CD4-positive, alpha-beta T cell treated with Interleukin-15 for 4 hours (primary cell): ENCODE results near the gene ZNF891.

ENCODE experiments used
- DNase-seq: peaks from one replicate; pipeline ENCODE4 v3.0.0-alpha.2; 2020; ENCODE audit warnings: low spot score

Gene ZNF891

DNA sequence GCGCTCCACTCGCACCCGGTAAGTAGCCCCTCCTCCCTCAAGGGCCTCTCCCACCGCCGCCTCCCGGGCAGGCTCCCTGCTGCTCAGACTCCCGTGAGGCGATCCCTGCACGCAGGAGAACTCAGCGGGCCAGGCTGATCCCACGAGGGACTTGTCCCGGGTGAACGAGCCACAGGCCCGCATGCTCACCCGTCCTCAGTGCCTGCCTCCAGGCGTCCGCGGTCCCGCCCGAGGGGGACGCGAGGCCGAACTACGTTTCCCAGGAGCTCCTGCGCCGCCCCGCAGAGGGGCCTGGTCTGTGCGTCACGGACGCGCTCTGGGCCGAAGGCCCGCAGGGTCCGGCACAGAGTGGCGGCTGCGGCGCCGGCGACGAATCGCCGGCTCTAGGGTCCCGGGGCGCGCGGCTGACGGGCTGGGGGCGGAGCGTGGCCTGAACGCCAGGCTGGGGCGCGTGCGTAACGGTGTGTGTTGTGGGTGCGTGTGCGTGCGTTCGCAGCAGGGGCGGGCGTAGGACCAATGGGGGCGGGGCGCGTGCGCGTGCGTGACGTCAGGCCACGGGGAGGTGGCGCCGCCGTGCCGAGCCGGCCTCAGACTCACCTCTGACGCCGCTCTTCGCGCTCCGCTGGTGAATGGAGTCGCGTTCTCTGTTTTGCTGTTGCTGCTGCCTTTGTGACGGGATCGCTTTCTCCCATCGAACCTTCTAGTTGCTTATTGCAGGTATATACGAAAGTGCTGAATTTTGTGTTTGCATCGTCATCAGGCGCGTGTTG is at the start of gene ZNF891, which contains the start of gene ZNF10:
Gene ZNF891, minus strand, starts transcription at position 237 of the 770 bp plus-strand sequence. CDS start 8,356 bp downstream, outside the sequence.
Gene ZNF10, plus strand, starts transcription at position 590 of the 770 bp plus-strand sequence. CDS start 13,866 bp downstream, outside the sequence.
- peak; percentile 95 for DNase-seq

DNA sequence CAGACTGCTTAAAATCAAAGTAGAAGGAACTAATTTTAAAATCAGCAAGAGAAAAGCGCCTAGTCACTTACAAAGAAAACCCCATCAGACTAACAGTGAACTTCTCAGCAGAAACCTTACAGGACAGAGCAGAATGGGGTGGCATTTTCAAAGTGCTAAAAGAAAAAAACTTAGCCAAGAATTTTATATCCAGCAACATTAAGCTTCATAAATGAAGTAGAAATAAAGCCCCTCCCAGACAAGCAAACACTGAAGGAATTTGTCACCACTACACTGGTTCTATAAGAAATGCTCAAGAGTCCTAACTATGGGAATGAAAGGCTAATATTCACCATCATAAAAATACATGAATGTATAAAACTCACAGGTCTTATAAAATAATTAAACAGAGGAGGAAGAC is 44.8 kb upstream of the ZNF891 start:
- DNase-seq, result no peak

DNA sequence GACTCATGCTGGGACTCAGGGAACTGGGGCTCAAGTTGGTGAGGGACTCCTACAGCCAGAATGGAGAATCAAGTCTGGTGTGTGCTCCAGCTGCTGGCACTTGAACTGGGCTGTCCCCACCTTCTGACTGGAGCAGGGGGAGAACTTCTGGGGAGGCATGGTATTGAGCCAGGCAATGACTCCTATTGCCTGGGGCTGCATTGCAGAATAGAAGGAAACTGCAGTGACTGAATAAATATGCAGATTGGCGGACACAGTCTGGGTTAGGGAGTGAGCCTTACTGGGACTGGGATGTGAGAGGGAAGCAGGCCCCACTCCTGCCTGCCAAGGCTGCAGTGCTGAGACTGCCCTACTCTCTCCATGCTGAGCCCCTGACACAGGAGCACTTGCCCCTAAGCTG is 42.4 kb upstream of the ZNF891 start:
- DNase-seq, result no peak

DNA sequence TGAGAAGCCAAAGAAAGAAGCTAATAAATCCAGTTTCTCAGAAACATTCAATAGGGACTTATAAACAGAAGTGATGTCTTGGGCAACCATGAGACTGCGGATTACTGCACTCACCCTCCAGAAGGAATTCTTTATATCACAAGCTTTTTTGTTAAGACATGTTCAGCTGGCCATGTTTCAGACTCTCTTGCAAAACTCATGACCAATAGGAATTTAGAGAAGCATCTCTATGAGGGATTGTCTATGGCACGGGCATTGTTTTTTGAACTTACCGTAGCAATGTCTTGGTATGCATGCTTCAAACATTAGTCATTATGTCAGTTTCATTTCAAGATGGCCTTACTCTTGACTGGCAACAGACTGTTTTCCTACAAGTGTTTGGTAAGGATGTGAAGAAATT is 35.7 kb upstream of the ZNF891 start:
- DNase-seq, result no peak

DNA sequence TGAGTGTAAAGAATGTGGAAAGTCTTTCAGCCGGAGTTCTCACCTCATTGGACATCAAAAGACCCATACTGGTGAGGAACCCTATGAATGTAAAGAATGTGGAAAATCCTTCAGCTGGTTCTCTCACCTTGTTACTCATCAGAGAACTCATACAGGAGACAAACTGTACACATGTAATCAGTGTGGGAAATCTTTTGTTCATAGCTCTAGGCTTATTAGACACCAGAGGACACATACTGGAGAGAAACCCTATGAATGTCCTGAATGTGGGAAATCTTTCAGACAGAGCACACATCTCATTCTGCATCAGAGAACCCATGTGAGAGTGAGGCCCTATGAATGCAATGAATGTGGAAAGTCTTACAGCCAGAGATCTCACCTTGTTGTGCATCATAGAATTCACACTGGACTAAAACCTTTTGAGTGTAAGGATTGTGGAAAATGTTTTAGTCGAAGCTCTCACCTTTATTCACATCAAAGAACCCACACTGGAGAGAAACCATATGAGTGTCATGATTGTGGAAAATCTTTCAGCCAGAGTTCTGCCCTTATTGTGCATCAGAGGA is 26.1 kb upstream of the ZNF891 start:
- no peak for DNase-seq

DNA sequence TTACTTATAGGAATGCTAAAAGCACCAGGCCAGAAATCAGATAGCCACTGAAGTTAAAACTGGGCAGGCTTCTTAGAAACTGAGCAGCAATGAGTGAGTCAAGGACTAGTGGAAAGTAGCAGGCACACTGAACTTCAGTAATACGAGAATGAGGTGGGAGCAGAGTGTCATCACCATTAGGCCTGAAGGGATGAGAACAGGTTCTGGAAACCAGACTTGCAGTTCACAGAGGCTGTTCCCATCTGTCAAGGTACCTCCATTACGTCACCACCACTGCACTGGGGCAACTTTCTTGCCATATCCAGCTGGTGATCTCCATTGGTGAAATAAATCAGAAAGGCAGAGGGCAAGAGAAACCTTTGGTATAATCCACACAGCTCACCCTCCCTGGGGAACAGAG is 15.9 kb upstream of the ZNF891 start:
- no peak for DNase-seq

DNA sequence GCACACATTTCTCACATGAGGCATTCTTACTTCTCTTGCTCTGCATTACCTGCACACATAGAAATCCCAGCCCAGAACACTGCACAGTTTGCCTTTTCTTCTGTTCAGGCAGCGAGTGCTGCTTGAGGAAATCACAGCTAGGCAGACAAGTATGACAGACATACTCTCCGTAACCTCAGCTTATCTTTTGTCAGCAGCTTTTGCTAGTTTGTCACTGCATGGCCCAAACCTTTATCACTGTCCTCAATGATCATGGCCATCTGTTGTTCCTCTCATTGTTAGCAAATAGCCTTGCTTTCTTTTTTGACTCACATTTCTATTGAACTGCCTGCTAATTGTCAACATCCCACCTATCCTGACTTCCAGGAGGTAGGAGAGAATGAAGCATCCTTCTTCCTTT is 5.7 kb upstream of the ZNF891 start:
- DNase-seq, result no peak

DNA sequence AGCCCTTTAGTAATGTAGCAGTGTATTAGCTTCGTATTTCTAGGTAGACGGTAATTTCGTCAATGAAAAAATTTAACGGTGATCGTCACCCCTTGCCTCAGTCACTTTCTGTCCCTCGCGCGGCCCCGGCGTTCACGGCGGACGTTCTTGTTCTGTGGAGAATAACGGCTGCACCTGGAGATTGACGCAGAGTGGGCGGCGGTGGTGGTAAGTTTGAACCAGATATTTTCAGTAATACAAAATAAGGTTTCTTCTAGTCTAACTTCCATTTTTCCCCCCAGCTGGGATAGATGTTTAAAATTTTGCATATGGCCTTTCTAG is 694 bp upstream of the ZNF891 start:
- no peak for DNase-seq

DNA sequence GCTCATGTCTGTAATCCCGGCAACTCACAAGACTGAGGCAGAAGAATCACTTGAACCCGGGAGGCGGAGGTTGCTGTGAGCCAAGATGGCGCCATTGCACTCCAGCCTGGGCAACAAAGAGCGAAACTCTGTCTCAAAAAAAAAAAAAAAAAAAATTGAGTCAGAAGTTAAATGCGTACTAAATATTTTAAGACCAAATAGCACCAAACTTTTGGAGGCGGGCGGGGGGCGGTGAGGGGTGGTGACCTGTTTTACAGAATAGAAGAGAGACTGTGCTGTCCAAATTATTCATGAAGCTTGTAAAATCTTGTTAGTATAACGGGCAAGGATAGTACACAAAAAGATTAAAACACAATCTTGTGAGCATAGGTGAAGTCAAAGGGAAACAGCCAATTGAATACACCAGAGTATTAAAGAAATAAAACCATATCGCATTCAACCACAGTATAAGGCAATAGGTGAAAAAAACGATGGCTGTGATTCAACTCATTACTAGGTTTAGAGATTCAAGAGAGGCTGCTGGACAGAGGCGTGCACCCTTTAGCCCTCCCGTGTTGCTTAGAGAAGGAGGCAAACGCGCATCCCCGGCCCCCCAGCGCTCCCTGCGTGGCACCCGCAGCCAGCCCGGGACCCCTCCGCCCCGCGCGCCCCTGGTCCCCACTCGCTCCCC is 571 bp downstream of the ZNF891 start:
- no peak for DNase-seq

DNA sequence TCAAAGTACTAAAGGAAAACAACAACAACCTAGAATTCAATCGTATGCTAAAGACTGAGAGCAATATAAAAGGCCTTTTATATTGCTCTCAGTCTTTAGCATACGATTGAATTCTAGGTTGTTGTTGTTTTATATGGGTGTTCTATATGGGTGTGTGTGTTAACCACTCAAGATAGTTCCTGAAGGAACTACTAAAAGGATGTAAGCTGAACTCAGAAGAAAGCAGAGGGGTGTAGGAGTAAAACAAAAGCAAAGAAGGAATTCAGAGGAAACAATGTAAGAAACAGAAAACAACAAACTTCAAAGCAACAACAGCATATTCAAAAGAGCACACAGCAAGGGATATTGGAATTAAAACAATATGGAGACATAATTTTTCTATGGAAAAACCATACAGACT is 5.4 kb downstream of the ZNF891 start:
- no peak for DNase-seq

DNA sequence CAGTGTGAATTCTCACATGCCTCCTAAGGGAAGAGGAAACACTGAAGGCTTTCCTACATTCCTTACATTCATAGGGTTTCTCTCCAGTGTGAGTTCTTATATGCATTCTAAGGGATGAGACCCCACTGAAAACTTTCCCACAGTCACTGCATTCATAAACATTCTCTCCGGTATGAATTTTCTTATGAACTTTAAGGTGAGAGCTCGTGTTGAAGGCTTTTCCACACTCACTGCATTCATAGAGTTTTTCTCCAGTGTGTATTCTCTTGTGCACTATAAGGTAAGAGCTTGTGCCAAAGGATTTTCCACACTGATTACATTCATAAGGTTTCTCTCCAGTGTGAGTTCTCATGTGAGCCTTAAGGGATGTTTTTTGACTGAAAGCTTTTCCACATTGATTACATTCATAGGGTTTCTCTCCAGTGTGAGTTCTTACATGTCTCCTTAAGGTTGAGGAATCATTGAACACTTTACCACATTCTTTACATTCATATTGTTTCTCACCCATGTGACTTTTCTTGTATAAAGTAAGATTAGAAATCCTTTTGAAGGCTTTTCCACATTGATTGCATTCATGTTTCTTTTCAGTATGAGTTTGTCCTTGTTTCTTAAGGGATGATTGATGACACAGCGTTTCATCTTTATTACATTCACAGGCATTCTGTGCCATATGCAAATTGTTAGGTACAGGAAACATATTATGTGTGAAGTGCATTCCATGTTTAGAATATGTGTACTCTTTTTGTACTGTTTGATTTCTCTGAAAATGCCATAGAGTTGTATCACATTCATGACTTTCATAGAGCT is 9.5 kb downstream of the ZNF891 start:
- no peak for DNase-seq

DNA sequence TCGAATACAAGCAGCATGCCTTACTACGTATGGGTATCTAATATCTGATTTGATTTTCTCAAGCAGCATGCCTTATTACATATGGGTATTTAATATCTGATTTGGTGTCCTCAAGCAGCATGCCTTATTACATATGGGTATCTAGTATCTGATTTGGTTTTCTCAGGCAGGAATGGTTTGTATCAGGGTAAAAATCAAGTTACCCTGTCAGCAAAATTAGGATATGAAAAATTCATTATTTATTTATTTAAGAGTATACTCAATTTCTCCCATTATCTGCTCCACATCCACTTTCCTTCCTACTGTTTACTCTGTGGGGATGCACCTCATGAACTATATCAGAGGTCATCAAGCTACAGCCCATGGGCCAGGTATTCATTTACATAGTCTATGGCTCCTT is 21.9 kb downstream of the ZNF891 start:
- no peak for DNase-seq

DNA sequence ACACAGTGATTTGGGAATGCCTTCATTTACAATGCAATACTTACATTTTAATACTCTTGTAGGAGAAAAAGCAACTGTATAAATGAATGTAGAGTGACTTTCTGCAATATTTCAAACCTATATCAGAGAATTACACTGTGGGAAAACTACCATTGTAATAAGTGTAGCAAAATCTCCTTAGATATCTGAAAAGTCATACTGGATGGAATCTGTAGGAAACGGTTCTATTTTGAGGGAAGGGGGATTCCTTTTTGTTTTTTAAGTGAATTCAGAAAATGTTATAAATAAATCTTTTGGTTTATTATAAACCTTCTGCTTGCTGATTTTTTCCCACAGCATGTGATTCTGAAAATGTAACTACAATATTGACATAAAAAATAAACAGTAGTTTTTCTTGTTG is 23.0 kb downstream of the ZNF891 start:
- DNase-seq, result no peak

DNA sequence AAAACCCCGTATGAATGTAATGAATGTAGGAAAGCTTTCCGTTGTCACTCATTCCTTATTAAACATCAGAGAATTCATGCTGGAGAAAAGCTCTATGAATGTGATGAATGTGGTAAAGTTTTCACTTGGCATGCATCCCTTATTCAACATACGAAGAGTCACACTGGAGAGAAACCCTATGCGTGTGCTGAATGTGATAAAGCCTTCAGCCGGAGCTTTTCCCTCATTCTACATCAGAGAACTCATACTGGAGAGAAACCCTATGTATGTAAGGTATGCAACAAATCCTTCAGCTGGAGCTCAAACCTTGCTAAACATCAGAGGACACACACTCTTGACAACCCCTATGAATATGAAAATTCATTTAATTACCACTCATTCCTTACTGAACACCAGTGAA is 23.8 kb downstream of the ZNF891 start:
- no peak for DNase-seq

DNA sequence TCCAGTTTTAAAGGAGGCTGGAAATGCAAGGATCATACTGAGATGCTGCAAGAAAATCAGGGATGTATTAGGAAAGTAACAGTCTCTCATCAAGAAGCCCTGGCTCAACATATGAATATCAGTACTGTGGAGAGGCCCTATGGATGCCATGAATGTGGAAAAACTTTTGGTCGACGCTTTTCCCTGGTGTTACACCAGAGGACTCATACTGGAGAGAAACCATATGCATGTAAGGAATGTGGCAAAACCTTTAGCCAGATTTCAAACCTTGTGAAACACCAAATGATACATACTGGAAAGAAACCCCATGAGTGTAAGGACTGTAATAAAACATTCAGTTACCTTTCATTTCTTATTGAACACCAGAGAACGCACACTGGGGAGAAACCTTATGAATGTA is 24.5 kb downstream of the ZNF891 start:
- no peak for DNase-seq

DNA sequence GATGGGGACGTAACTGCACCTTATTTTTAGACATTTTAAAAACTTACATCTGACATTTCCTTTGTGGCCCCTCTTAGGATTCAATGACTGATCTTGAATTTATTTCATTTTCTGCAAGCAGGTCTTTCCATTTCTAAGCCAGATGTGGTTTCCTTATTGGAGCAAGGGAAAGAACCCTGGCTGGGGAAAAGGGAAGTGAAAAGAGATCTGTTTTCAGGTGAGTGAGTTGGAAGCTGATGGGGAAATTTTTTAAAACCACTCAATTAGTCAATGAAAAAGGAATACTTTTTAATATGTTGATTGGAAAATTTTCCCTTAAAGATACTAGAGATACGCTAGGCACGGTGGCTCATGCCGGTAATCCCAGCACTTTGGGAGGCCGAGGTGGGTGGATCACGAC is 46.7 kb downstream of the ZNF891 start:
- no peak for DNase-seq

DNA sequence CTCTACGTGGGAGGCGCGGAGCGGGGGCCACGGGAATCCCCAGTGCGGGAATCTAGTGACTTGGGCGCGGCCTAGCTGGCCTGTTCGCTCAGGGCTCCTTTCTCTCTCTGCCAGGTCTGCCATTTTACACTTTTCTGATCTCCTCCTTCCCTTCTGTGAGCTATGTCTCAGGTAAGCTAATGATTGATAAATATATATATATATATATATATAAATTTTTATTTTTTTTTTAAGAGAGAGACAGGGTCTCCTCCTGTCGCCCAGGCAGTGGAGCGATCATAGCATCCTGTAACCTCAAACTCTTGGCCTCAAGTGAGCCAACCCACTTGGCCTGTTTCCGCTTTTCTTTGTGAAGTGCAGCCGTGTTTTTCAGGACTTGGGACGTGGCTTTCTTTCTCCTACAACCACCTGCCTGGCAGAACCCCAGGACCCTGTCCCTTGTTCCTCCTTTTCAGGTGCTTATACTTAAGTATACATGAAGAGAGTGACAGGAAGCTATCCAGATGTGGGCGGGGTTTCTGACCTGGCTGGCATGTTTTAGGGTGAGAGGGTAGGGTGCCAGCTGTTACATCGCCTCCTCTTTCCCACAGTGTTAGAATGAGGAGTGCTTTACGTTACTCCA is 48.8 kb downstream of the ZNF891 start:
- no peak for DNase-seq

DNA sequence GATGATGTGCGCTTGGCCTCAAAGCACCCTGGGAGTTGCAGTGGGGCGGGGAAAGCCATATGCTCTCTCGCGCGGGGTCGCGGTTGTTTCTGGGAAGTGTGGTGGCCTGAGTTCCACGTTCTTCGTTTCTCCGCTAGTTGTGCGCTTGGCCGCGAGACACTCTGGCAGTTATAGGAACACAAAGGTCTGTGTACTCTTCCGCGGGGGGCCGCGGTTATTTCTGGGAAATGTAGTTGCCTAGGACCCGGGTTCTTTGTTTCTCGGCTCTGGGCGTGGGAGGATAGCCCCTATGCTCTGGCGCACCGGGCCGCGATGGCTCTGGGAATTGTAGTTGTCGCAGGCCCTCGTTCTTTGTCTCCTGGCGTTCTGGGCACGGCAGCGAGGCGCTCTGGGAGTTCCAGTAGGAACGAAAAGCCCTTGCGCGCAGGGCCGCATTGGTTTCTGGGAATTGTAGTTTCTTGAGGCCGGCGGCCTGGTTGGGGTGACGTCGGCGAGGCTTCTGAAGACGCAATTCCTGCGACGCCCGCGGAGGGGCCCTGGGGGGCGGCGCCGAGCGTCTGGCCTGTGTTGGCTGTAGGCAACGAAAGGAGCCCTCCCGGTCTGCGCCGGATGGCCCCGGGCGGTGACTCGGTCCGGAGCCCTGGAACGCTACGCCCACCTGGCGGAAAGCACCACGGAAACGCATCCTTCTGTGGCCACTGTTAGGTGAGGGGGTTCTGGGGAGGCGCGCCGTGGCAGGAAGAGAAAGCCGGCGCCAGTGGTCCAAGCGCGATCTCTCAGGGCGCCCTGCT is 49.5 kb downstream of the ZNF891 start, which contains the start of gene ZNF140:
Gene ZNF140, plus strand, starts transcription at position 556 of the 791 bp plus-strand sequence. CDS start 398 bp downstream, outside the sequence.
- DNase-seq, result peak; percentile 95

DNA sequence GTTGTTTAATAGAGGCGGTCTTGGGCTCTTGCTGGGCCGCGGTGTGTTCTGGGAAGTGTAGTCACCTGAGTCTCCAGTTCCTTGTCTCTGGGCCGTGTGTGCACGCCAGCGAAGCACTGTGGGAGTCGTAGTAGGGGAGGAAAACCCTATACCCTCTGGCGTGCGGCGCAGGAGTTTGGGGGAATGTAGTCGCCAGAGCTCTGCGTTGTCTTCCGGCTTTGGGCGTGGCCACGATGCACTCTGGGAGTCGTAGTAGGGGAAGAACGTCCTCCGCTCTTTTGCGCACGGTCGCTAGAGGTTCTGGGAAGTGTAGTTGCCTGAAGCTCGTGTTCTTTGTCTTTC is 50.1 kb downstream of the ZNF891 start:
- DNase-seq, result peak; percentile 97

DNA sequence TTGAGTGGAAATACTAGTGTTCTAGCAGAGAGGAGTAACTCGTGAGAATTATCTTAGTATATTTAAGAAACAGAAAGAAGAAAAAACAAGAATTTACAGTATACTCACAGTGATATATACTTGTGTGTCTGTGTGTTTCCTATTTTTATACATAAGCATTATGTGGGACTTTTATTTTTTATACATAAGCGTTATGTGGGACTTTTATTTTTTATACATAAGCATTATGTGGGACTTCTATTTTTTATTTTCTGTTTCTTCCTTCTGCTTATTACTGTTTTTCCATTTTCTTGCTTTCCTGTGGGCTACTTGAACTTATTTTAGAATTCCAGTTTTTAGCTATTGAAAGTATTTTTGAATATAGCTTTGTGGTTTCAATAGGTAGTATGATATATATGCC is 56.2 kb downstream of the ZNF891 start:
- no peak for DNase-seq

DNA sequence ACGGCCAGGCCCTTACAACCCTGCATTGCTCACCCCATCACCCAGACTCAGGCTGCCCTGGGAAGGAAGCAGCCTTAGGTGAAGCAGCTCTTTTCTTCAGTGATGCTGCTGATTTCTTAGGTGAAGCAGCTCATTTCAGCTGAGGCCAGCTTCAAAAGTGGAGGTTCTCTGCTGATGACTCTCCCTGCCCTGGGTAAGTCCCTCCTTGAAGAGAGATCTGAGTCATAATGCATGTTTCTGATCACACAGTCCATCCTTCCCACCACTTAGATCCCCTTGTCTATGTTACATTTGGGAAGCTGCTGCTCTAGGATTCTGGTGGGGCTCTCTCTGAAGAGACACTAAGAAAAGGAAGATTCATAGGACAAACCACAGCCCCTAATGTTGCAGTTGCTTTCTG is 66.5 kb downstream of the ZNF891 start:
- no peak for DNase-seq
